ENCODE results near the gene GCGR.

The GCGR gene

DNA sequence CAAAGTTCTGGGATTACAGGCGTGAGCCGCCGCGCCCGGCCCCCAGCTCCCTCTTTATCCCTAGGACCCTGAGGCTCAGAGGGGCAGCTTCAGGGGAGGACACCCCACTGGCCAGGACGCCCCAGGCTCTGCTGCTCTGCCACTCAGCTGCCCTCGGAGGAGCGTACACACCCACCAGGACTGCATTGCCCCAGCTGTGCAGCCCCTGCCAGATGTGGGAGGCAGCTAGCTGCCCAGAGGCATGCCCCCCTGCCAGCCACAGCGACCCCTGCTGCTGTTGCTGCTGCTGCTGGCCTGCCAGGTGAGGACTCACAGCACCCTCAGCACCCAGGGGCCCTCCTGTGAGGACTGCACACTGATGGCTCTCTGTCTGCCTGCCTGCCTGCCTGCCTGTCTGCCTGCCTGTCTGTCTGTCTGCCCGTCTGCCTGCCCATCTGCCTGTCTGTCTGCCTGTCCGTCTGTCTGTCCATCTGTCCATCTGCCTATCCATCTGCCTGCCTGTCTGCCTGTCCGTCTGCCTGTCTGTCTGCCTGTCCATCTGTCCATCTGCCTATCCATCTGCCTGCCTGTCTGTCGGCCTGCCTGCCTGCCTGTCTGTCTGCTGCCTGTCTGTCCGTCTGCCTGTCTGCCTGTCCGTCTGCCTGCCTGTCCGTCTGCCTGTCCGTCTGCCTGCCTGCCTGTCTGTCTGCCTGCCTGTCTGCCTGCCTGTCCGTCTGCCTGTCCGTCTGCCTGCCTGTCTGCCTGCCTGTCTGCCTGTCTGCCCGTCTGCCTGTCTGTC is 5.0 kb downstream of the GCGR start:
- Histone ChIP-seq H3K4me3 (ENCODE audit: low read depth, low read length, poor library complexity, severe bottlenecking) (no peak overlapping the region), H3K36me3 (ENCODE audit: insufficient read depth, low read length) (no peaks in the 10 kb centered on the region), H3K9ac (ENCODE audit: low read length) (no peak overlapping the region), H4K20me1 (ENCODE audit: insufficient read depth, low read length) (no peaks in the 10 kb centered on the region), H3K79me2 (ENCODE audit: insufficient read depth, low read length) (no peaks in the 10 kb centered on the region), H3K27me3 (ENCODE audit: insufficient read depth, low read length) (peaks cover 8% of the 10 kb centered on the region; the same call in 1 of the 2 replicates), H3F3A (ENCODE audit: insufficient read depth, low read length) (no peaks in the 10 kb centered on the region), H3K27ac (ENCODE audit: low read depth, low read length, poor library complexity, severe bottlenecking) (no peak overlapping the region), H3K4me2 (ENCODE audit: low read length) (no peak overlapping the region), H2AFZ (ENCODE audit: low read length) (no peak overlapping the region), H3K9me2 (ENCODE audit: low read depth, low read length) (no peaks in the 10 kb centered on the region), H3K9me3 (ENCODE audit: low read length) (no peaks in the 10 kb centered on the region), H3K4me1 (ENCODE audit: insufficient read depth, low read length, severe bottlenecking) (no peaks in the 10 kb centered on the region)
- no peak for TF ChIP-seq EZH2 (IDR thresholded peaks at IDR 0.05; ENCODE audit: borderline replicate concordance, low read length)
- TF ChIP-seq, protein P1, sequence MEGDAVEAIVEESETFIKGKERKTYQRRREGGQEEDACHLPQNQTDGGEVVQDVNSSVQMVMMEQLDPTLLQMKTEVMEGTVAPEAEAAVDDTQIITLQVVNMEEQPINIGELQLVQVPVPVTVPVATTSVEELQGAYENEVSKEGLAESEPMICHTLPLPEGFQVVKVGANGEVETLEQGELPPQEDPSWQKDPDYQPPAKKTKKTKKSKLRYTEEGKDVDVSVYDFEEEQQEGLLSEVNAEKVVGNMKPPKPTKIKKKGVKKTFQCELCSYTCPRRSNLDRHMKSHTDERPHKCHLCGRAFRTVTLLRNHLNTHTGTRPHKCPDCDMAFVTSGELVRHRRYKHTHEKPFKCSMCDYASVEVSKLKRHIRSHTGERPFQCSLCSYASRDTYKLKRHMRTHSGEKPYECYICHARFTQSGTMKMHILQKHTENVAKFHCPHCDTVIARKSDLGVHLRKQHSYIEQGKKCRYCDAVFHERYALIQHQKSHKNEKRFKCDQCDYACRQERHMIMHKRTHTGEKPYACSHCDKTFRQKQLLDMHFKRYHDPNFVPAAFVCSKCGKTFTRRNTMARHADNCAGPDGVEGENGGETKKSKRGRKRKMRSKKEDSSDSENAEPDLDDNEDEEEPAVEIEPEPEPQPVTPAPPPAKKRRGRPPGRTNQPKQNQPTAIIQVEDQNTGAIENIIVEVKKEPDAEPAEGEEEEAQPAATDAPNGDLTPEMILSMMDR (IDR thresholded peaks at IDR 0.05; ENCODE audit: low read length) = peak; percentile 24; the same call in 1 of the 2 replicates

DNA sequence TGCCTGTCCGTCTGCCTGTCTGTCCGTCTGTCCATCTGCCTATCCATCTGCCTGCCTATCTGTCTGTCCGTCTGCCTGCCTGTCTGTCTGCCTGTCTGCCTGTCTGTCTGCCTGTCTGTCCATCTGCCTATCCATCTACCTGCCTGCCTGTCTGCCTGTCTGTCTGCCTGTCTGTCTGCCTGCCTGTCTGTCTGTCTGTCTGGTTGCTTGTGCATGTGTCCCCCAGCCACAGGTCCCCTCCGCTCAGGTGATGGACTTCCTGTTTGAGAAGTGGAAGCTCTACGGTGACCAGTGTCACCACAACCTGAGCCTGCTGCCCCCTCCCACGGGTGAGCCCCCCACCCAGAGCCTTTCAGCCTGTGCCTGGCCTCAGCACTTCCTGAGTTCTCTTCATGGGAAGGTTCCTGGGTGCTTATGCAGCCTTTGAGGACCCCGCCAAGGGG is 5.6 kb downstream of the GCGR start:
- TF ChIP-seq, protein P1 (IDR thresholded peaks at IDR 0.05; ENCODE audit: low read length) = no peak
- no peak for TF ChIP-seq EZH2 (IDR thresholded peaks at IDR 0.05; ENCODE audit: borderline replicate concordance, low read length)
- Histone ChIP-seq H3K27ac (ENCODE audit: low read depth, low read length, poor library complexity, severe bottlenecking) (no peak overlapping the region), H3F3A (ENCODE audit: insufficient read depth, low read length) (no peaks in the 10 kb centered on the region), H3K36me3 (ENCODE audit: insufficient read depth, low read length) (no peaks in the 10 kb centered on the region), H4K20me1 (ENCODE audit: insufficient read depth, low read length) (no peaks in the 10 kb centered on the region), H3K4me1 (ENCODE audit: insufficient read depth, low read length, severe bottlenecking) (no peaks in the 10 kb centered on the region), H2AFZ (ENCODE audit: low read length) (no peak overlapping the region), H3K4me3 (ENCODE audit: low read depth, low read length, poor library complexity, severe bottlenecking) (no peak overlapping the region), H3K9me2 (ENCODE audit: low read depth, low read length) (no peaks in the 10 kb centered on the region), H3K9me3 (ENCODE audit: low read length) (no peaks in the 10 kb centered on the region), H3K9ac (ENCODE audit: low read length) (no peak overlapping the region), H3K27me3 (ENCODE audit: insufficient read depth, low read length) (peaks cover 8% of the 10 kb centered on the region; the same call in 1 of the 2 replicates), H3K4me2 (ENCODE audit: low read length) (no peak overlapping the region), H3K79me2 (ENCODE audit: insufficient read depth, low read length) (no peaks in the 10 kb centered on the region)

DNA sequence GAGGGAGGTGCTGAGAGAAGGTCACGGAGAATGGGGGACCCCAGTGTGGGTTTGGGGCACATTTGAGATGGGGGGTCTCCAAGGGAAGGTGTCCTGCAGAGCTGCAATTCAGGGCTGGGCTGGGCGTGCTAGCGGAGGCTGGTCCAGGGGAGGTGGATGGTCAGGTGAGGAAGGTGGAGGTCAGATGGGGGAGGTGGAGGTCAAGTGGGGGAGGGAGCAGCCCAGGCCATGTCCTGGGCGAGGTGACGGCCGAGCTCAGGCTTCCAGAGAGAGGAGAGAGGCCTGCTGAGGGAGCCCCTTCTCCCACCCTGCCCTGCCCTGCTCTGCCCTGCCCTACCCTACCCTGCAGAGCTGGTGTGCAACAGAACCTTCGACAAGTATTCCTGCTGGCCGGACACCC is 6.5 kb downstream of the GCGR start:
- H3K4me1 ChIP-seq (ENCODE audit: insufficient read depth, low read length, severe bottlenecking) = no peaks in the 10 kb centered on the region
- no peaks in the 10 kb centered on the region for H3K36me3 ChIP-seq (ENCODE audit: insufficient read depth, low read length)
- no peaks in the 10 kb centered on the region for H3K9me3 ChIP-seq (ENCODE audit: low read length)
- no peak overlapping the region for H3K9ac ChIP-seq (ENCODE audit: low read length)
- no peaks in the 10 kb centered on the region for H3F3A ChIP-seq (ENCODE audit: insufficient read depth, low read length)
- H2AFZ ChIP-seq (ENCODE audit: low read length) = no peak overlapping the region
- peaks cover 8% of the 10 kb centered on the region; the same call in 1 of the 2 replicates for H3K27me3 ChIP-seq (ENCODE audit: insufficient read depth, low read length)
- no peaks in the 10 kb centered on the region for H3K9me2 ChIP-seq (ENCODE audit: low read depth, low read length)
- no peak overlapping the region for H3K4me2 ChIP-seq (ENCODE audit: low read length)
- H3K27ac ChIP-seq (ENCODE audit: low read depth, low read length, poor library complexity, severe bottlenecking) = no peak overlapping the region
- H3K79me2 ChIP-seq (ENCODE audit: insufficient read depth, low read length) = no peaks in the 10 kb centered on the region
- H3K4me3 ChIP-seq (ENCODE audit: low read depth, low read length, poor library complexity, severe bottlenecking) = no peak overlapping the region
- no peak for TF ChIP-seq EZH2 (IDR thresholded peaks at IDR 0.05; ENCODE audit: borderline replicate concordance, low read length)
- TF ChIP-seq, protein P1 (IDR thresholded peaks at IDR 0.05; ENCODE audit: low read length) = no peak
- no peaks in the 10 kb centered on the region for H4K20me1 ChIP-seq (ENCODE audit: insufficient read depth, low read length)

All from OCI-LY1 (cell line).